ENCODE measurements around the gene SLC13A2. TPM values are rescaled to one million over a fixed set of nuclear protein-coding genes. Genes with fewer than 3 reads are reported as not detected.

Gene SLC13A2
- total RNA-seq, 1 experiment from 2014 or later, result 0.57 TPM

- Mint-ChIP-seq H3K4me1 (ENCODE audit: low read depth, unreplicated experiment) (peaks cover 38% of the 10 kb centered on the region), H3K9me3 (ENCODE audit: unreplicated experiment) (no peaks in the 10 kb centered on the region), H3K27ac (ENCODE audit: unreplicated experiment) (peak overlapping the region; percentile 15), H3K36me3 (ENCODE audit: insufficient read depth, unreplicated experiment) (no peaks in the 10 kb centered on the region), H3K4me3 (ENCODE audit: unreplicated experiment) (no peak overlapping the region), H3K27me3 (ENCODE audit: insufficient read depth, unreplicated experiment) (no peaks in the 10 kb centered on the region)
- Histone ChIP-seq H3K9me3 (no peaks in the 10 kb centered on the region), H3K27me3 (replicated peaks; ENCODE audit: control insufficient read depth, insufficient read depth, low read length) (no peaks in the 10 kb centered on the region), H3K4me3 (ENCODE audit: low read depth, low read length) (no peak overlapping the region), H3K36me3 (ENCODE audit: control insufficient read depth, insufficient read depth, low read length) (no peaks in the 10 kb centered on the region), H3K4me1 (peaks cover 35% of the 10 kb centered on the region)
- ChIA-PET POLR2A (interaction anchor here (1.0 kb wide), 1 partner anchor 123 kb away, joined by 3 read pairs; the partner anchor contains the start of gene POLDIP2), CTCF (interaction anchor here (0.5 to 1.0 kb wide), 4 partner anchors 14 to 166 kb away, joined by 3 to 6 read pairs (median 3); no protein-coding TSS in a partner anchor)
- DNase-seq, result no peak
- BruUV-seq (replicated peaks), result no TSS peak
- intact Hi-C loops (cut with micrococcal nuclease; ENCODE audit: unreplicated experiment), result no loop called here
- TF ChIP-seq CTCF (IDR thresholded peaks at IDR 0.05; ENCODE audit: insufficient read depth in 1 of 2, low read depth in 1 of 2, low read length in 1 of 2, severe bottlenecking in 1 of 2, unreplicated experiment in 1 of 2), result no peak
These were observed 7.5 kb downstream of the SLC13A2 start for GRCh38 chr17:28480799-28481571.

- TF ChIP-seq CTCF (IDR thresholded peaks at IDR 0.05; ENCODE audit: insufficient read depth in 1 of 2, low read depth in 1 of 2, low read length in 1 of 2, severe bottlenecking in 1 of 2, unreplicated experiment in 1 of 2), result no peak
- Mint-ChIP-seq H3K4me3 (ENCODE audit: unreplicated experiment) (no peak overlapping the region), H3K36me3 (ENCODE audit: insufficient read depth, unreplicated experiment) (no peaks in the 10 kb centered on the region), H3K9me3 (ENCODE audit: unreplicated experiment) (no peaks in the 10 kb centered on the region), H3K27me3 (ENCODE audit: insufficient read depth, unreplicated experiment) (no peaks in the 10 kb centered on the region), H3K27ac (ENCODE audit: unreplicated experiment) (no peak overlapping the region), H3K4me1 (ENCODE audit: low read depth, unreplicated experiment) (peaks cover 30% of the 10 kb centered on the region)
- POLR2A ChIA-PET, result no interaction called here
- peaks cover 36% of the 10 kb centered on the region for H3K4me1 ChIP-seq
- CTCF ChIA-PET, result no interaction called here
- no peaks in the 10 kb centered on the region for H3K9me3 ChIP-seq
- no peak for DNase-seq
- H3K27me3 ChIP-seq (replicated peaks; ENCODE audit: control insufficient read depth, insufficient read depth, low read length), result no peaks in the 10 kb centered on the region
- no peaks in the 10 kb centered on the region for H3K36me3 ChIP-seq (ENCODE audit: control insufficient read depth, insufficient read depth, low read length)
- H3K4me3 ChIP-seq (ENCODE audit: low read depth, low read length), result no peak overlapping the region
- intact Hi-C loops (cut with micrococcal nuclease; ENCODE audit: unreplicated experiment), result no loop called here
- no TSS peak for BruUV-seq (replicated peaks)
These were observed 9.2 kb downstream of the SLC13A2 start for GRCh38 chr17:28482551-28483199.

- TF ChIP-seq CTCF (IDR thresholded peaks at IDR 0.05; ENCODE audit: insufficient read depth in 1 of 2, low read depth in 1 of 2, low read length in 1 of 2, severe bottlenecking in 1 of 2, unreplicated experiment in 1 of 2), result no peak
- ChIA-PET CTCF (no interaction called here), POLR2A (no interaction called here)
- no peaks in the 10 kb centered on the region for H3K36me3 Mint-ChIP-seq (ENCODE audit: insufficient read depth, unreplicated experiment)
- no peak overlapping the region for H3K4me3 Mint-ChIP-seq (ENCODE audit: unreplicated experiment)
- BruUV-seq (replicated peaks), result no TSS peak
- Histone ChIP-seq H3K4me3 (ENCODE audit: low read depth, low read length) (no peak overlapping the region), H3K4me1 (peaks cover 48% of the 10 kb centered on the region), H3K36me3 (ENCODE audit: control insufficient read depth, insufficient read depth, low read length) (no peaks in the 10 kb centered on the region), H3K27me3 (replicated peaks; ENCODE audit: control insufficient read depth, insufficient read depth, low read length) (no peaks in the 10 kb centered on the region), H3K9me3 (no peaks in the 10 kb centered on the region)
- no peaks in the 10 kb centered on the region for H3K9me3 Mint-ChIP-seq (ENCODE audit: unreplicated experiment)
- H3K27me3 Mint-ChIP-seq (ENCODE audit: insufficient read depth, unreplicated experiment), result no peaks in the 10 kb centered on the region
- H3K27ac Mint-ChIP-seq (ENCODE audit: unreplicated experiment), result no peak overlapping the region
- H3K4me1 Mint-ChIP-seq (ENCODE audit: low read depth, unreplicated experiment), result peaks cover 25% of the 10 kb centered on the region
- intact Hi-C loops (cut with micrococcal nuclease; ENCODE audit: unreplicated experiment), result no loop called here
- no peak for DNase-seq
These were observed 10.9 kb downstream of the SLC13A2 start for GRCh38 chr17:28484296-28484695.

All from Caco-2 (cell line).